K562 (cell line): ENCODE data around the gene NDUFA13.

Experiments used
- EGR1 ChIP-seq: fragments of 450-650 bp; conservative IDR thresholded peaks from 2 replicates; pipeline ENCODE4 v1.6.1; 2017; ENCODE audit warnings: mild to moderate bottlenecking
- EP300 ChIP-seq: IDR thresholded peaks from 2 replicates; pipeline ENCODE4 v1.6.1; 2012; ENCODE audit warnings: low read length, improper control_type of control experiment
- EZH2 ChIP-seq: IDR thresholded peaks from 2 replicates; pipeline ENCODE4 v1.6.1; 2012; ENCODE audit warnings: low read depth, mild to moderate bottlenecking, inconsistent platforms, low read length, borderline replicate concordance
- FOS ChIP-seq: IDR thresholded peaks from 3 replicates; pipeline ENCODE4 v1.6.1; 2011; ENCODE audit not compliant: insufficient read length; ENCODE audit errors: extremely low read depth
- GABPA ChIP-seq: fragments of 200-800 bp; sonication (Bioruptor generic); conservative IDR thresholded peaks from 2 replicates; pipeline ENCODE4 v1.6.1; 2016; ENCODE audit warnings: low read depth, missing genetic modification characterization, missing compliant biosample characterization
- GABPB2 ChIP-seq: fragments of 250-450 bp; sonication (Bioruptor Pico); conservative IDR thresholded peaks from 2 replicates; pipeline ENCODE4 v1.5.1; 2021; ENCODE audit warnings: mild to moderate bottlenecking
- KDM4B ChIP-seq, 2 experiments: fragments of 450-650 bp in 1 of 2; sonication (generic) in 1 of 2; IDR thresholded peaks; 2 replicates each; pipeline ENCODE4 v1.6.1; 2016 to 2017; ENCODE audit warnings: borderline replicate concordance in 2 of 2, antibody characterized with exemption in 1 of 2, low read depth in 1 of 2, mild to moderate bottlenecking in 1 of 2
- MED1 ChIP-seq: sonication (generic); formaldehyde crosslinking; IDR thresholded peaks from 2 replicates; pipeline ENCODE4 v1.8.1; 2023; ENCODE audit warnings: missing genetic modification reagents, borderline replicate concordance
- RAD21 ChIP-seq, 2 experiments: fragments of 250-450 bp in 1 of 2; fragments of 450-650 bp in 1 of 2; sonication (Bioruptor Pico) in 1 of 2; formaldehyde crosslinking in 1 of 2; IDR thresholded peaks in 1 of 2; conservative IDR thresholded peaks in 1 of 2; 2 replicates each; pipeline versions ENCODE4 v1.4.0 to v1.8.0; 2020 to 2022; ENCODE audit warnings: mild to moderate bottlenecking in 2 of 2, moderate library complexity in 1 of 2
- ZBTB1 ChIP-seq: sonication (generic); formaldehyde crosslinking; IDR thresholded peaks from 2 replicates; pipeline ENCODE4 v1.8.1; 2023; ENCODE audit warnings: missing genetic modification reagents, low read depth, mild to moderate bottlenecking, borderline replicate concordance
- ZNF511 ChIP-seq: sonication (generic); formaldehyde crosslinking; IDR thresholded peaks from 2 replicates; pipeline ENCODE4 v1.8.0; 2022; ENCODE audit warnings: mild to moderate bottlenecking, missing genetic modification reagents
- ZNF609 ChIP-seq: sonication (generic); formaldehyde crosslinking; IDR thresholded peaks from 2 replicates; pipeline ENCODE4 v1.8.1; 2023; ENCODE audit warnings: missing genetic modification reagents, mild to moderate bottlenecking, borderline replicate concordance
- TF ChIP-seq, protein P1 (sequence below): fragments of 450-650 bp; formaldehyde crosslinking; IDR thresholded peaks from 2 replicates; pipeline ENCODE4 v1.4.0; 2020; ENCODE audit warnings: mild to moderate bottlenecking, moderate library complexity
- TF ChIP-seq, protein P2 (sequence below), 3 experiments: IDR thresholded peaks in 2 of 3; conservative IDR thresholded peaks in 1 of 3; 2 replicates each; pipeline ENCODE4 v1.5.1; 2011 to 2012; ENCODE audit warnings: low read length in 3 of 3, mild to moderate bottlenecking in 3 of 3, control low read depth in 2 of 3, improper control_type of control experiment in 1 of 3, inconsistent platforms in 1 of 3, low read depth in 1 of 3, mixed read lengths in 1 of 3, moderate library complexity in 1 of 3; ENCODE audit not compliant: insufficient read depth in 2 of 3

- TF ChIP-seq ZBTB1 (CRISPR knock-in tag): no peak
- peak; percentile 25; the same call in 1 of the 2 replicates for TF ChIP-seq EGR1
- TF ChIP-seq EP300: peak; percentile 41; the same call in 1 of the 2 replicates
- TF ChIP-seq EZH2: no peak
- TF ChIP-seq RAD21 (CRISPR knock-in tag; conservative IDR thresholded peaks at IDR 0.05 in 1 of 2, IDR thresholded peaks at IDR 0.05 in 1 of 2): no peak
- TF ChIP-seq ZNF609 (CRISPR knock-in tag): no peak
- TF ChIP-seq GABPB2 (CRISPR knock-in tag): no peak
- TF ChIP-seq ZNF511 (CRISPR knock-in tag): no peak
- TF ChIP-seq, protein P1, sequence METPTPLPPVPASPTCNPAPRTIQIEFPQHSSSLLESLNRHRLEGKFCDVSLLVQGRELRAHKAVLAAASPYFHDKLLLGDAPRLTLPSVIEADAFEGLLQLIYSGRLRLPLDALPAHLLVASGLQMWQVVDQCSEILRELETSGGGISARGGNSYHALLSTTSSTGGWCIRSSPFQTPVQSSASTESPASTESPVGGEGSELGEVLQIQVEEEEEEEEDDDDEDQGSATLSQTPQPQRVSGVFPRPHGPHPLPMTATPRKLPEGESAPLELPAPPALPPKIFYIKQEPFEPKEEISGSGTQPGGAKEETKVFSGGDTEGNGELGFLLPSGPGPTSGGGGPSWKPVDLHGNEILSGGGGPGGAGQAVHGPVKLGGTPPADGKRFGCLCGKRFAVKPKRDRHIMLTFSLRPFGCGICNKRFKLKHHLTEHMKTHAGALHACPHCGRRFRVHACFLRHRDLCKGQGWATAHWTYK: no peak
- TF ChIP-seq GABPA (tag): peak; percentile 87
- TF ChIP-seq FOS: peak; percentile 65
- TF ChIP-seq, protein P2, sequence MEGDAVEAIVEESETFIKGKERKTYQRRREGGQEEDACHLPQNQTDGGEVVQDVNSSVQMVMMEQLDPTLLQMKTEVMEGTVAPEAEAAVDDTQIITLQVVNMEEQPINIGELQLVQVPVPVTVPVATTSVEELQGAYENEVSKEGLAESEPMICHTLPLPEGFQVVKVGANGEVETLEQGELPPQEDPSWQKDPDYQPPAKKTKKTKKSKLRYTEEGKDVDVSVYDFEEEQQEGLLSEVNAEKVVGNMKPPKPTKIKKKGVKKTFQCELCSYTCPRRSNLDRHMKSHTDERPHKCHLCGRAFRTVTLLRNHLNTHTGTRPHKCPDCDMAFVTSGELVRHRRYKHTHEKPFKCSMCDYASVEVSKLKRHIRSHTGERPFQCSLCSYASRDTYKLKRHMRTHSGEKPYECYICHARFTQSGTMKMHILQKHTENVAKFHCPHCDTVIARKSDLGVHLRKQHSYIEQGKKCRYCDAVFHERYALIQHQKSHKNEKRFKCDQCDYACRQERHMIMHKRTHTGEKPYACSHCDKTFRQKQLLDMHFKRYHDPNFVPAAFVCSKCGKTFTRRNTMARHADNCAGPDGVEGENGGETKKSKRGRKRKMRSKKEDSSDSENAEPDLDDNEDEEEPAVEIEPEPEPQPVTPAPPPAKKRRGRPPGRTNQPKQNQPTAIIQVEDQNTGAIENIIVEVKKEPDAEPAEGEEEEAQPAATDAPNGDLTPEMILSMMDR (IDR thresholded peaks at IDR 0.05 in 2 of 3, conservative IDR thresholded peaks at IDR 0.05 in 1 of 3; ENCODE audit: insufficient read depth in 2 of 3, low read depth in 1 of 3, low read length in 3 of 3): no peak
- no peak for TF ChIP-seq MED1 (CRISPR knock-in tag)
- peak in 1 of 2 experiments; percentile 70; a peak in 1 of 4 replicates for TF ChIP-seq KDM4B (IDR thresholded peaks at IDR 0.05; ENCODE audit: borderline replicate concordance in 2 of 2, low read depth in 1 of 2)
Observed at GRCh38 chr19:19488875-19489690, 26.9 kb upstream of the NDUFA13 start.
